Gastroesophageal sphincter (tissue), 2 donors: ENCODE data around the gene CCDC86.

Source experiments
- POLR2A ChIP-seq, 2 donors: fragments of 450-650 bp; IDR thresholded peaks; one replicate each; pipeline ENCODE4 v1.6.1; 2017; ENCODE audit warnings: antibody characterized with exemption in 2 of 2, mild to moderate bottlenecking in 2 of 2, moderate library complexity in 1 of 2
- POLR2AphosphoS5 ChIP-seq: sonication (generic); formaldehyde crosslinking; IDR thresholded peaks from one replicate; pipeline ENCODE4 v1.6.1; 2017; ENCODE audit warnings: antibody characterized with exemption

GRCh38 chr11:60835534-60835846 is 6.4 kb upstream of the CCDC86 start:
- no peak for TF ChIP-seq POLR2A (IDR thresholded peaks at IDR 0.05)
- no peak for TF ChIP-seq POLR2AphosphoS5
